HCT116 (cell line): ENCODE measurements around the gene LTB. TPM values are rescaled to one million over a fixed set of nuclear protein-coding genes. Genes with fewer than 3 reads are reported as not detected.

ENCODE experiments used
- ATAC-seq: fragments of 200-7000 bp; cut with Tn5 transposase; 2 replicates; pipeline ENCODE4 v1.9.1; 2020; ENCODE audit warnings: mild to moderate bottlenecking, moderate library complexity
- BruUV-seq: library from RNA; stranded (reverse); fragments of 400-500 nt; replicated peaks from 2 replicates; lab custom pipeline; 2021; lab: Mats Ljungman, UMichigan
- CTCF ChIA-PET: fragments of 300-600 bp; sonication (Branson Sonifier 250); formaldehyde crosslinking; loops from one replicate; lab custom pipeline; 2021; ENCODE audit warnings: antibody characterized with exemption; lab: Charles Lee
- POLR2A ChIA-PET: fragments of 300-600, 350-600 bp; sonication (Branson Sonifier 250); formaldehyde crosslinking; loops from one replicate; lab custom pipeline; 2021; ENCODE audit warnings: antibody characterized with exemption; lab: Charles Lee
- RAD21 ChIA-PET, 2 experiments: fragments of 300-600 bp; sonication (Branson Sonifier 250); formaldehyde crosslinking; loops; one replicate each; lab custom pipeline; 2023; ENCODE audit warnings: low total read pairs in 2 of 2; ENCODE audit not compliant: uncharacterized antibody in 2 of 2, unreplicated experiment in 2 of 2, low non-redundant PET in 1 of 2; lab: Charles Lee
- DNase-seq: peaks from one replicate; pipeline ENCODE4 v3.0.0-alpha.2; 2010; ENCODE audit warnings: low read depth, low spot score
- H2AFZ ChIP-seq: fragments of 200-600 bp; shearing (Covaris generic), sonication (generic); 2 replicates; pipeline ENCODE4 v1.6.1; 2017; ENCODE audit warnings: low read depth, mixed run types, mixed read lengths, antibody characterized with exemption, low read length; ENCODE audit not compliant: poor library complexity, severe bottlenecking
- H3K27ac ChIP-seq: 2 replicates; pipeline ENCODE4 v1.5.1; 2012; ENCODE audit warnings: low read depth, low read length
- H3K27me3 ChIP-seq: fragments of 200-600 bp; sonication (generic); 2 replicates; pipeline ENCODE4 v1.6.1; 2016; ENCODE audit warnings: mixed run types, low read length, mixed read lengths; ENCODE audit not compliant: insufficient read depth
- H3K36me3 ChIP-seq, 2 experiments: fragments of 200-500 bp in 1 of 2; fragments of 200-600 bp in 1 of 2; sonication (Bioruptor generic) in 1 of 2; sonication (generic) in 1 of 2; 2 replicates each; pipeline versions ENCODE4 v1.5.1 to v1.6.1; 2014 to 2016; ENCODE audit warnings: low read length in 2 of 2, inconsistent platforms in 1 of 2, mixed read lengths in 1 of 2, mixed run types in 1 of 2; ENCODE audit not compliant: insufficient read depth in 2 of 2, control insufficient read depth in 1 of 2
- H3K4me1 ChIP-seq, 2 experiments: fragments of 200-600 bp in 1 of 2; sonication (generic) in 1 of 2; 2 replicates each; pipeline versions ENCODE4 v1.5.1 to v1.6.1; 2012 to 2017; ENCODE audit warnings: low read length in 2 of 2, inconsistent platforms in 1 of 2, mild to moderate bottlenecking in 1 of 2, mixed read lengths in 1 of 2, mixed run types in 1 of 2, moderate library complexity in 1 of 2; ENCODE audit not compliant: insufficient read depth in 2 of 2, control insufficient read depth in 1 of 2
- H3K4me2 ChIP-seq: fragments of 200-600 bp; sonication (generic); 2 replicates; pipeline ENCODE4 v1.6.1; 2017; ENCODE audit warnings: mixed run types, low read length, mixed read lengths
- H3K4me3 ChIP-seq, 2 experiments: fragments of 200-600 bp in 1 of 2; sonication (generic) in 1 of 2; replicated peaks in 1 of 2; 2 replicates each; pipeline ENCODE4 v1.5.1; 2011 to 2016; ENCODE audit warnings: low read length in 2 of 2, control low read depth in 1 of 2, low read depth in 1 of 2, mild to moderate bottlenecking in 1 of 2, mixed read lengths in 1 of 2, mixed run types in 1 of 2
- H3K79me2 ChIP-seq: fragments of 200-600 bp; sonication (generic); 2 replicates; pipeline ENCODE4 v1.6.1; 2017; ENCODE audit warnings: mild to moderate bottlenecking, mixed run types, low read length, moderate library complexity, mixed read lengths; ENCODE audit not compliant: insufficient read depth
- H3K9ac ChIP-seq: fragments of 200-600 bp; sonication (generic); 2 replicates; pipeline ENCODE4 v1.6.1; 2016; ENCODE audit warnings: low read length, mixed read lengths
- H3K9me2 ChIP-seq: fragments of 200-600 bp; sonication (generic), shearing (Covaris generic); 2 replicates; pipeline ENCODE4 v1.6.1; 2017; ENCODE audit warnings: mixed run types, mild to moderate bottlenecking, moderate library complexity; ENCODE audit not compliant: insufficient read depth
- H3K9me3 ChIP-seq, 2 experiments: fragments of 200-500 bp in 1 of 2; fragments of 200-600 bp in 1 of 2; sonication (Bioruptor generic) in 1 of 2; sonication (generic) in 1 of 2; 2 replicates each; pipeline ENCODE4 v1.6.1; 2014 to 2017; ENCODE audit warnings: low read length in 2 of 2, mixed read lengths in 2 of 2, inconsistent platforms in 1 of 2, low read depth in 1 of 2, mild to moderate bottlenecking in 1 of 2, mixed run types in 1 of 2, moderate library complexity in 1 of 2; ENCODE audit not compliant: control insufficient read depth in 1 of 2, insufficient read depth in 1 of 2
- H4K20me1 ChIP-seq: fragments of 200-600 bp; sonication (generic), shearing (Covaris generic); 2 replicates; pipeline ENCODE4 v1.6.1; 2017; ENCODE audit warnings: mixed run types, mild to moderate bottlenecking, moderate library complexity; ENCODE audit not compliant: insufficient read depth
- CBX3 ChIP-seq: IDR thresholded peaks from 2 replicates; pipeline ENCODE4 v1.6.1; 2012; ENCODE audit warnings: low read depth
- CEBPB ChIP-seq: IDR thresholded peaks from 2 replicates; pipeline ENCODE4 v1.6.1; 2012; ENCODE audit warnings: low read depth
- CTCF ChIP-seq, 3 experiments: fragments of 200-600 bp in 1 of 3; sonication (generic) in 1 of 3; IDR thresholded peaks in 2 of 3; conservative IDR thresholded peaks in 1 of 3; 2 replicates each; pipeline ENCODE4 v1.5.1; 2012 to 2017; ENCODE audit warnings: low read depth in 2 of 3, low read length in 2 of 3, antibody characterized with exemption in 1 of 3, borderline replicate concordance in 1 of 3, control low read depth in 1 of 3, mild to moderate bottlenecking in 1 of 3, mixed read lengths in 1 of 3, mixed run types in 1 of 3, moderate library complexity in 1 of 3; ENCODE audit not compliant: insufficient read depth in 1 of 3
- EGR1 ChIP-seq: IDR thresholded peaks from 2 replicates; pipeline ENCODE4 v1.6.1; 2012; ENCODE audit warnings: low read depth
- ELF1 ChIP-seq: IDR thresholded peaks from 2 replicates; pipeline ENCODE4 v1.6.1; 2012; ENCODE audit warnings: low read depth, borderline replicate concordance
- EZH2phosphoT487 ChIP-seq: fragments of 200-600 bp; IDR thresholded peaks from 2 replicates; pipeline ENCODE4 v1.6.1; 2018; ENCODE audit warnings: antibody characterized with exemption, borderline replicate concordance
- POLR2A ChIP-seq: IDR thresholded peaks from 2 replicates; pipeline ENCODE4 v1.7.0; 2011; ENCODE audit warnings: borderline replicate concordance; ENCODE audit not compliant: insufficient read depth, insufficient read length; ENCODE audit errors: extremely low read depth
- POLR2AphosphoS5 ChIP-seq: IDR thresholded peaks from 2 replicates; pipeline ENCODE4 v1.6.1; 2011; ENCODE audit warnings: mild to moderate bottlenecking, low read depth, low read length, moderate library complexity
- RAD21 ChIP-seq: IDR thresholded peaks from 2 replicates; pipeline ENCODE4 v1.6.1; 2012; ENCODE audit warnings: low read depth, mild to moderate bottlenecking
- REST ChIP-seq: IDR thresholded peaks from 2 replicates; pipeline ENCODE4 v1.6.1; 2012; ENCODE audit warnings: low read depth
- SP1 ChIP-seq: IDR thresholded peaks from 2 replicates; pipeline ENCODE4 v1.6.1; 2012; ENCODE audit warnings: low read depth
- SRF ChIP-seq: IDR thresholded peaks from 2 replicates; pipeline ENCODE4 v1.6.1; 2012; ENCODE audit warnings: low read depth
- ZFX ChIP-seq: fragments of 450-650 bp; IDR thresholded peaks from 2 replicates; pipeline ENCODE4 v1.6.1; 2017
- ZNF274 ChIP-seq: fragments of 200-500 bp; sonication (Bioruptor generic); IDR thresholded peaks from 2 replicates; pipeline ENCODE4 v1.6.1; 2014; ENCODE audit warnings: mild to moderate bottlenecking, low read depth, low read length, inconsistent platforms
- intact Hi-C: fragments of 100-400 bp; cut with micrococcal nuclease; formaldehyde crosslinking; loops from 2 replicates; pipeline ENCODE4 v1.10.0; 2022
- total RNA-seq: library from RNA; stranded (reverse); gene quantifications from one replicate; pipeline ENCODE4 v1.2.1, GENCODE V29; 2021; ENCODE audit not compliant: unreplicated experiment
- TF ChIP-seq, protein P1 (sequence below): IDR thresholded peaks from 2 replicates; pipeline ENCODE4 v1.6.1; 2012

The LTB gene
- total RNA-seq, 1 experiment from 2014 or later = 0.64 TPM

DNA sequence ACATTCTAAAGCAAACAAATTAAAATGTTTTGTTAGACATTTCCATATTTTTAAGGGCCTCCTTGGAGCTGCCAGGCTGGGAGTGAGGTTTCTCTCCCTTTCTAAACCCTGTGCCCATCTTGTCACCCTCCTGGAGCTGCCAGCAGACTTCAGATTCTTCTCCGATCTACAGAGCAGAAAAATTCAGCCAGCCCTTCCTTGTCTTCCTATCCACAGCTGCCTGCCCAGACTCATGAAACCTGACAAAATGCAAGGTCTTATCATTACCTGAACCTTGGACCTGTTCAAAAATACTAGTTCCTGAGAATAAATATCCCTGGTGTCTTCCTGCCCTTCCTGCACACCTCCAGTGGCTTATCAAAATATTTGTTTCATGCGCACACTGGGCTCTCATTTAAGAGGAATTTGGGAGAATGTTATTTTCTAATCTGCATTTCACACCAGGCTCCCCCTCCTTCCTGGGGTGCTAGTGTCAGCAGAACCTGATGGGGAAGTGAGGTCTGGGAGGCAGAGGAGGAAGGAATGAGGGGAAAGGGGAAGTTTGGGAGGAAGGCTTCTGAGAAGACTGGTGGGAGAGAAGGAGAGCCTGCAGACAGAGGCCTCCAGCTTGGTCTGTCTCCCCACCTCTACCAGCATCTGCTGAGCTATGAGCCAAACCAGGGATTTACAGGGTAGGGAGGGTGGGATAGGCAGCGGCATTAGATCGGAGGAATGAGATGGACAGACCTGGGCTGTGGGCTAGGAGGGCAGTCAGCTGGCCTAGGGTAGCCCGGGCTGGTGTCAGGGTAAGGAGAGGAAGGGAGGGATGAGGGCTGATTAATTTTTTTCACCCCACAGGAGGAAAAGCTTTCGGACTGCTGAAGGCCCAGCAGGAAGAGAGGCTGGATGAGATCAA lies 32.7 kb upstream of the LTB start, which contains the start of gene AIF1 (continued):
- TF ChIP-seq, protein P1, sequence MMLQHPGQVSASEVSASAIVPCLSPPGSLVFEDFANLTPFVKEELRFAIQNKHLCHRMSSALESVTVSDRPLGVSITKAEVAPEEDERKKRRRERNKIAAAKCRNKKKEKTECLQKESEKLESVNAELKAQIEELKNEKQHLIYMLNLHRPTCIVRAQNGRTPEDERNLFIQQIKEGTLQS = no peak
- TF ChIP-seq EZH2phosphoT487 (no peak), POLR2A (no peak), SP1 (no peak), CTCF (IDR thresholded peaks at IDR 0.05 in 2 of 3, conservative IDR thresholded peaks at IDR 0.05 in 1 of 3; ENCODE audit: borderline replicate concordance in 1 of 3, insufficient read depth in 1 of 3, low read depth in 2 of 3, low read length in 2 of 3) (no peak), CBX3 (no peak), POLR2AphosphoS5 (no peak)

GRCh38 chr6:31614075-31614619 lies 31.9 kb upstream of the LTB start:
- no peaks in the 10 kb centered on the region for H3K27me3 ChIP-seq
- ChIA-PET RAD21 (no interaction called here), CTCF (no interaction called here), POLR2A (no interaction called here)
- no peaks in the 10 kb centered on the region for H3K79me2 ChIP-seq
- no peak overlapping the region for H3K27ac ChIP-seq
- intact Hi-C loops = no loop called here
- H3K4me1 ChIP-seq = peaks cover 0 to under 1% of the 10 kb centered on the region in 2 experiments; a peak in 2 of 4 replicates
- H3K9me2 ChIP-seq = no peaks in the 10 kb centered on the region
- no peak overlapping the region for H3K4me3 ChIP-seq
- no peak for DNase-seq
- H3K4me2 ChIP-seq = no peak overlapping the region
- no peaks in the 10 kb centered on the region for H3K9me3 ChIP-seq
- H4K20me1 ChIP-seq = no peaks in the 10 kb centered on the region
- H2AFZ ChIP-seq = no peak overlapping the region
- ATAC-seq = no peak
- no TSS peak for BruUV-seq
- no peaks in the 10 kb centered on the region for H3K36me3 ChIP-seq
- no peak overlapping the region for H3K9ac ChIP-seq
- TF ChIP-seq REST (no peak), SRF (no peak), EGR1 (no peak), EZH2phosphoT487 (no peak), CEBPB (no peak), RAD21 (no peak), ZNF274 (no peak), ZFX (no peak), ELF1 (no peak)
- TF ChIP-seq, all 23 proteins: peak for 0
